GM23248 (cell line): ENCODE data around the gene P2RY2. TPM values are rescaled to one million over a fixed set of nuclear protein-coding genes. Genes with fewer than 3 reads are reported as not detected.

ENCODE experiments used
- DNase-seq: peaks from one replicate; pipeline ENCODE4 v3.0.0-alpha.2; 2015
- H2AFZ ChIP-seq: fragments of 200-600 bp; sonication (generic); 2 replicates; pipeline ENCODE4 v1.6.1; 2016; ENCODE audit warnings: antibody characterized with exemption
- H3F3A ChIP-seq: fragments of 200-600 bp; sonication (generic); 2 replicates; pipeline ENCODE4 v1.6.1; 2016; ENCODE audit warnings: mild to moderate bottlenecking, antibody characterized with exemption, mixed run types; ENCODE audit not compliant: insufficient read depth
- H3K27ac ChIP-seq: fragments of 200-600 bp; sonication (generic); 2 replicates; pipeline ENCODE4 v1.5.1; 2016; ENCODE audit warnings: mild to moderate bottlenecking
- H3K27me3 ChIP-seq: fragments of 200-600 bp; sonication (generic); replicated peaks from 2 replicates; pipeline ENCODE4 v1.6.1; 2016; ENCODE audit warnings: mild to moderate bottlenecking; ENCODE audit not compliant: insufficient read depth
- H3K36me3 ChIP-seq: fragments of 200-600 bp; sonication (generic); 2 replicates; pipeline ENCODE4 v1.6.1; 2016; ENCODE audit warnings: low read depth, mild to moderate bottlenecking
- H3K4me1 ChIP-seq: fragments of 200-600 bp; sonication (generic); 2 replicates; pipeline ENCODE4 v1.6.1; 2016; ENCODE audit warnings: mild to moderate bottlenecking; ENCODE audit not compliant: insufficient read depth
- H3K4me2 ChIP-seq: fragments of 200-600 bp; sonication (generic); one replicate; pipeline ENCODE4 v1.6.1; 2016; ENCODE audit warnings: mild to moderate bottlenecking; ENCODE audit not compliant: unreplicated experiment
- H3K4me3 ChIP-seq: fragments of 200-600 bp; sonication (generic); 2 replicates; pipeline ENCODE4 v1.5.1; 2016; ENCODE audit warnings: mild to moderate bottlenecking
- H3K79me2 ChIP-seq: fragments of 200-600 bp; sonication (generic); 2 replicates; pipeline ENCODE4 v1.6.1; 2016; ENCODE audit warnings: mild to moderate bottlenecking; ENCODE audit not compliant: insufficient read depth
- H3K9ac ChIP-seq: fragments of 200-600 bp; sonication (generic); 2 replicates; pipeline ENCODE4 v1.6.1; 2016; ENCODE audit warnings: mild to moderate bottlenecking
- H3K9me2 ChIP-seq: fragments of 200-600 bp; sonication (generic); 2 replicates; pipeline ENCODE4 v1.6.1; 2016; ENCODE audit warnings: mixed run types, mild to moderate bottlenecking, moderate library complexity; ENCODE audit not compliant: insufficient read depth
- H3K9me3 ChIP-seq: fragments of 200-600 bp; sonication (generic); one replicate; pipeline ENCODE4 v1.6.1; 2017; ENCODE audit warnings: low read depth
- H4K20me1 ChIP-seq: fragments of 200-600 bp; sonication (generic); 2 replicates; pipeline ENCODE4 v1.6.0; 2016; ENCODE audit not compliant: insufficient read depth
- EZH2 ChIP-seq: fragments of 200-600 bp; sonication (generic); IDR thresholded peaks from 2 replicates; pipeline ENCODE4 v1.6.1; 2018; ENCODE audit warnings: antibody characterized with exemption, mild to moderate bottlenecking; ENCODE audit not compliant: insufficient read depth, poor library complexity, severe bottlenecking
- EZH2phosphoT487 ChIP-seq: fragments of 200-600 bp; sonication (generic); IDR thresholded peaks from 2 replicates; pipeline ENCODE4 v1.6.1; 2018; ENCODE audit warnings: antibody characterized with exemption, moderate library complexity, mild to moderate bottlenecking, low read depth; ENCODE audit not compliant: insufficient read depth
- WGBS, 2 experiments: methylation state at CpG; one replicate each; pipeline ENCODE4 v1.1.6; 2015 to 2017; ENCODE audit warnings: low lambda C conversion rate in 2 of 2, low coverage in 1 of 2; ENCODE audit errors: missing lambda C conversion rate in 2 of 2; 5-methylcytosine and 5-hydroxymethylcytosine counted together
- in situ Hi-C: fragments of 300-500 bp; cut with MboI; formaldehyde crosslinking; loops from 2 replicates; pipeline ENCODE4 v1.15.0; 2020
- polyA plus RNA-seq: library from polyadenylated mRNA; unstranded; fragments of >200 nt; fragmentation: Nextera tagmentation; extraction: Ambion mirVana; gene quantifications from 2 replicates; pipeline ENCODE4 v1.2.1, GENCODE V29; 2016
- total RNA-seq: library from RNA; depleted of rRNA; stranded (reverse); fragments of >200 nt; shearing (Covaris generic); gene quantifications from 2 replicates; pipeline ENCODE4 v1.2.3, GENCODE V29; 2014

P2RY2 gene
- total and polyA plus RNA-seq, 2 experiments from 2014 or later = not detected

DNA sequence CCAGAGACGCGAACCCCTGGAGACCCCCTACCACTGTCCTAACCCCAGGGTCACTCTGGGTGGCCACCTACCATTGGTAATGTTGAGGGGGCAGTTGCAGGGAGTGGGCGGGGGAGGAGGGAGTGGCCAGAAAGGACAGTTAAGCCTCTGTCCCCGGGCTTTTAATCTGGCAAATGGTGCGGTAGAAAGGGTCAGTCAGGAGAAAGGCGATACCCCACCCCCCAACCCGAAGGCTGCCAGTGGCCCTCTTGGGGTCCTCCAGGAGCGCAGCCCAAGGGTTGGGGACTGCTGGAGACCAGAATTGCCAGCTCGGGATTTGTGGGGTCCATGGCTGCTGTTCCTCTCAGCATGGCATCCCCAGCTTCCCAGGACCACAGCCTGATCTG is 742 bp downstream of the P2RY2 start:
- Histone ChIP-seq H3K9ac (no peak overlapping the region), H3K36me3 (no peaks in the 10 kb centered on the region)
- in situ Hi-C loops = no loop called here

DNA sequence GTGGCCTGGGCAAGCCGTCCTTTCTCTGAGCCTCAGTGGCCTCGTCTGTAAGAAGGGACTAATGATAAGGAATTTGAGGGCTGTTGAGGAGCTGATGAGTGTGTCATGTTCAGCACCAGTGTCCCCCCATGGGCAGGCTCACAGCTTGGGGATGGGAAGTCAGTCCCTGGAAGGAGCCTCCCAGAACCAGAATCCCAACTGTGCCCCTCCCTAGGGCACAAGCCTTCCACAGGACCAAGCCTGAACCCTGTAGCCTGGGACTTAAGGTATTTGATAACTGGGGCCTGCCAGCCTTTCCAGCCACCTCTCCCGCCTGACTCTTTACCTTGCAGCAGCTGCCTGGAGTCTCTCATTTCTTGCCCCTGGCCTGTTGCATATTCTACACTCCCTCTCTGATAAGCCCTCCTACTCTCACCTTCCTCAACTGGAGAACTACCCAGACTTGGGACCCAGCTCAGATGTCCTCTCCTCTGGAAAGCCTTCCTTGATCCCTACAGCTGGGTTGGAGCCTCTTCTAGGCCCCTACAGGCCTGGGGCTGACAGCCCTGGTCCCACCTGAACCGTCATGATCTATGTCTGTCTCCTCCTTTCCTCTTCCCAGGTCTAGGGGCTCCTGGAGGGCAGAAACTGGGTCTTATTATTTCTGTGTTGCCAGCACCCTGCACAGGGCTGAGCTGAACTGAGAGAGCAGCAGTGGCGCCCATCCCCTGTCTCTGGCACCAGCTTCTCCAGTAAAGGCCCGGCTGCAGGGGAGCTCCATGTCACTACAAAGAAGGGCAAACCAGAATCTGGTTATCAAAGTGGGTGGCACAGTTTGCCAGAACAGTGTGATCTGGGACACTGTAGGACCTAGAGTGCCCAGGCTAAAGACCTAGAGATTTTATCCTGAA is 1.6 kb downstream of the P2RY2 start:
- no peak overlapping the region for H3K9ac ChIP-seq
- in situ Hi-C loops = no loop called here
- no peaks in the 10 kb centered on the region for H3K79me2 ChIP-seq
- peaks cover 14% of the 10 kb centered on the region for H3K27me3 ChIP-seq
- no peaks in the 10 kb centered on the region; the same call in 1 of the 2 replicates for H3K4me1 ChIP-seq
- no peak overlapping the region for H3K27ac ChIP-seq
- no peak for DNase-seq
- TF ChIP-seq EZH2 (no peak), EZH2phosphoT487 (no peak)
- H3K4me2 ChIP-seq = no peak overlapping the region
- H3K4me3 ChIP-seq = no peak overlapping the region
- H4K20me1 ChIP-seq = no peaks in the 10 kb centered on the region
- no peak overlapping the region for H2AFZ ChIP-seq
- H3K36me3 ChIP-seq = no peaks in the 10 kb centered on the region
- 89 to 92% methylated on average over 6 of the region's 6 CpGs for WGBS, 2 experiments
- no peaks in the 10 kb centered on the region for H3K9me3 ChIP-seq
- H3F3A ChIP-seq = no peaks in the 10 kb centered on the region
- H3K9me2 ChIP-seq = no peaks in the 10 kb centered on the region

More for the DNA sequence above, 742 bp downstream of the P2RY2 start:
- H3K4me2 ChIP-seq = peak overlapping the region; percentile 62
- TF ChIP-seq EZH2phosphoT487 = no peak
- TF ChIP-seq EZH2 = peak; percentile 44
- H3K27me3 ChIP-seq = peaks cover 14% of the 10 kb centered on the region
- H3K9me3 ChIP-seq = no peaks in the 10 kb centered on the region
- peak overlapping the region; percentile 77 for H3K4me3 ChIP-seq
- no peaks in the 10 kb centered on the region for H3K9me2 ChIP-seq
- H3K79me2 ChIP-seq = no peaks in the 10 kb centered on the region
- no peaks in the 10 kb centered on the region for H4K20me1 ChIP-seq
- 17 to 21% methylated on average over 9 of the region's 9 CpGs for WGBS, 2 experiments
- H3F3A ChIP-seq = no peaks in the 10 kb centered on the region
- no peak overlapping the region for H3K27ac ChIP-seq
- DNase-seq = no peak
- no peaks in the 10 kb centered on the region; the same call in 1 of the 2 replicates for H3K4me1 ChIP-seq
- H2AFZ ChIP-seq = 0 out of 2 replicates have a peak overlapping the region, but pooled peaks have one; percentile 80

DNA sequence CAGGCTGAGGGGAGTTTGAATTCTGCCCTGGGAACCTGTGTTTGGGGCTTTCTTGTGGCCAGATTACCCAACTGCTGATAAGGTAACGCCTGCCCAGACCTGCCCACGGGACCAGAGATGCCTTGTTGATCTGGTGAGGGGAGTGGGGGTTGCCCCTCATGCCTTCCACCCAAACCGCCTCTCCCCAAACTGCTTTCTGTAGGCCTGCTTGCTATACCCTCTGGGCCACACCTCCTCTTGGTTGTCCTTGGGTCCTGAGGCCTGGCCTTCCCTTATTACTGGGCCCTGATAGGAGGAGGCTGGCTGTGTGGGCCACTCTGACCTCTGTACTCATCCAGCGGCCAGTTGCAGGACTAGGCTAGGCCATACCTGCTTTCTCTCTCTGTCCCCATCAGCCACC is 3.4 kb downstream of the P2RY2 start:
- no peak overlapping the region for H3K4me3 ChIP-seq
- H3K36me3 ChIP-seq = no peaks in the 10 kb centered on the region
- H3K4me1 ChIP-seq = no peaks in the 10 kb centered on the region; the same call in 1 of the 2 replicates
- H3K9me2 ChIP-seq = no peaks in the 10 kb centered on the region
- TF ChIP-seq EZH2phosphoT487 (no peak), EZH2 (no peak)
- H3K27me3 ChIP-seq = peaks cover 14% of the 10 kb centered on the region
- H3K4me2 ChIP-seq = no peak overlapping the region
- H3K27ac ChIP-seq = no peak overlapping the region
- DNase-seq = no peak
- no peak overlapping the region for H3K9ac ChIP-seq
- in situ Hi-C loops = no loop called here
- no peaks in the 10 kb centered on the region for H3F3A ChIP-seq
- H3K79me2 ChIP-seq = no peaks in the 10 kb centered on the region
- H3K9me3 ChIP-seq = no peaks in the 10 kb centered on the region
- no peak overlapping the region for H2AFZ ChIP-seq
- WGBS, 2 experiments = 83 to 89% methylated on average over 4 of the region's 4 CpGs
- H4K20me1 ChIP-seq = no peaks in the 10 kb centered on the region

DNA sequence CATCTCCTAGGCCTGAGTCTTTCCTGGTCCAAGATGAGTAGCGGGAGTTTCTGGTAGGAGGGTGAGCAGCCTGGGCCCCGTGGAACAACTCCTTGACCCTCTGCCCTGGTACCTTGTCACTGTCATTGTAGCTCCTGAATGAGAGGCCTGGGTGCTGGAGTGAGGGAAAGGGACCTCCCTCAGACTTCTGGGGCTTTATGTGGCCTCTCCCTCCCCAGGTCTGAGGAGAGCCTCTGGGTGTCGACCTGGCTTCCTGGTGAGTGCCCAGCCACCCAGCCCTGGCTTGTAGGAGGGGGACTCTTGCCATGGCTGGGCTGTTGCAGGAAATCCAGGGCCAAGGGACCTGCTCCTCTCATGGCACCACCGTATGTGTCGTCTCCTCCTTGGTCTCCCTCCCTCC is 3.9 kb downstream of the P2RY2 start:
- Histone ChIP-seq H3K9me2 (no peaks in the 10 kb centered on the region), H3K9ac (no peak overlapping the region), H2AFZ (no peak overlapping the region), H3K4me3 (no peak overlapping the region), H3K36me3 (no peaks in the 10 kb centered on the region), H3K27me3 (peaks cover 14% of the 10 kb centered on the region), H3K4me2 (no peak overlapping the region), H3K4me1 (no peaks in the 10 kb centered on the region; the same call in 1 of the 2 replicates), H3K27ac (no peak overlapping the region), H3K79me2 (no peaks in the 10 kb centered on the region), H3F3A (no peaks in the 10 kb centered on the region), H3K9me3 (no peaks in the 10 kb centered on the region), H4K20me1 (no peaks in the 10 kb centered on the region)
- no peak for DNase-seq
- no peak for TF ChIP-seq EZH2
- no peak for TF ChIP-seq EZH2phosphoT487
- 73 to 84% methylated on average over 5 of the region's 5 CpGs for WGBS, 2 experiments
- in situ Hi-C loops = no loop called here
